PC-9 (cell line): ENCODE results near the gene CBX8.

Source experiments
- EZH2 ChIP-seq: fragments of 200-600 bp; sonication (generic); IDR thresholded peaks from 2 replicates; pipeline ENCODE4 v1.8.0; 2017; ENCODE audit warnings: antibody characterized with exemption, low read depth
- TF ChIP-seq, protein P1 (sequence below): fragments of 200-600 bp; sonication (generic); conservative IDR thresholded peaks from 2 replicates; pipeline ENCODE4 v1.6.1; 2017; ENCODE audit warnings: mixed run types, antibody characterized with exemption, mild to moderate bottlenecking, moderate library complexity

DNA sequence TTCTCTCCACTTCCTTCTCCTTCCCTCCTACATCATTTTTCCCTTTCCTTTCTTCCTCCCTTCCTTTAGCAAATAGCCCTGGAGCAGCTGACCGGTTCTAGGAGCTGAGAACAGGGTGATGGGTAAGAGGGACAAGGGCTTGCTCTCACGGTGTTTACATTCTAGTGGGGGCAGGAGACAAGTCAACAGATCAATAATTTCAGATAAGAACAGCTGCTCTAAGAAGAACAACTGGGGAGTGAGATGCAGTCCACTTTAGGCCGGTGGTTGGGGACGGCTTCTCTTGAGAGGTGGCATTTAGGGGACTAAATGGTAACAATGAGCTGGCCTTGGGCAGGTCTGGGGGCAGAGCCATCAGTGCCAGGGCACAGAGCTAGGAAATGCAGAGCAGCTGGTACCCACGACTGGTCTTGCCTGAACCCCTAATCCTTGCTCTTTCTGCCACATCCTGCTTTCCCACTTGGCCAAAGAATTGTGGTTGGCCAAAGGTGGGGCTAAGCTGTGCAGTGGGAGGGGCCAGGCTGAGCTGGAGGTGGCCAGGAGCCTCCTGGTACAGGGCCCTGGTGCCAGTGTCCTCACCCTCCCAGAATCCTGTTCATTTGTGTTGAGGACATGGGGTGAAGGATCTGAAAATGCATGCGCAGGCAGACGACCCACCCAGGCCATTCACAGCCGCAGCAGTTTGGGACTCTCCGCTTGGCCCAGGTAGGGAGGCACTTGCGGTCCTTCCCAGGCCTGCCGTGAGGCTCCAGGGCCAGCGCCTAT, 24.6 kb upstream of the CBX8 start:
- TF ChIP-seq, protein P1, sequence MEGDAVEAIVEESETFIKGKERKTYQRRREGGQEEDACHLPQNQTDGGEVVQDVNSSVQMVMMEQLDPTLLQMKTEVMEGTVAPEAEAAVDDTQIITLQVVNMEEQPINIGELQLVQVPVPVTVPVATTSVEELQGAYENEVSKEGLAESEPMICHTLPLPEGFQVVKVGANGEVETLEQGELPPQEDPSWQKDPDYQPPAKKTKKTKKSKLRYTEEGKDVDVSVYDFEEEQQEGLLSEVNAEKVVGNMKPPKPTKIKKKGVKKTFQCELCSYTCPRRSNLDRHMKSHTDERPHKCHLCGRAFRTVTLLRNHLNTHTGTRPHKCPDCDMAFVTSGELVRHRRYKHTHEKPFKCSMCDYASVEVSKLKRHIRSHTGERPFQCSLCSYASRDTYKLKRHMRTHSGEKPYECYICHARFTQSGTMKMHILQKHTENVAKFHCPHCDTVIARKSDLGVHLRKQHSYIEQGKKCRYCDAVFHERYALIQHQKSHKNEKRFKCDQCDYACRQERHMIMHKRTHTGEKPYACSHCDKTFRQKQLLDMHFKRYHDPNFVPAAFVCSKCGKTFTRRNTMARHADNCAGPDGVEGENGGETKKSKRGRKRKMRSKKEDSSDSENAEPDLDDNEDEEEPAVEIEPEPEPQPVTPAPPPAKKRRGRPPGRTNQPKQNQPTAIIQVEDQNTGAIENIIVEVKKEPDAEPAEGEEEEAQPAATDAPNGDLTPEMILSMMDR, result no peak
- TF ChIP-seq EZH2, result no peak
